Measurements from ENCODE around the gene IQCN.

The IQCN gene

DNA sequence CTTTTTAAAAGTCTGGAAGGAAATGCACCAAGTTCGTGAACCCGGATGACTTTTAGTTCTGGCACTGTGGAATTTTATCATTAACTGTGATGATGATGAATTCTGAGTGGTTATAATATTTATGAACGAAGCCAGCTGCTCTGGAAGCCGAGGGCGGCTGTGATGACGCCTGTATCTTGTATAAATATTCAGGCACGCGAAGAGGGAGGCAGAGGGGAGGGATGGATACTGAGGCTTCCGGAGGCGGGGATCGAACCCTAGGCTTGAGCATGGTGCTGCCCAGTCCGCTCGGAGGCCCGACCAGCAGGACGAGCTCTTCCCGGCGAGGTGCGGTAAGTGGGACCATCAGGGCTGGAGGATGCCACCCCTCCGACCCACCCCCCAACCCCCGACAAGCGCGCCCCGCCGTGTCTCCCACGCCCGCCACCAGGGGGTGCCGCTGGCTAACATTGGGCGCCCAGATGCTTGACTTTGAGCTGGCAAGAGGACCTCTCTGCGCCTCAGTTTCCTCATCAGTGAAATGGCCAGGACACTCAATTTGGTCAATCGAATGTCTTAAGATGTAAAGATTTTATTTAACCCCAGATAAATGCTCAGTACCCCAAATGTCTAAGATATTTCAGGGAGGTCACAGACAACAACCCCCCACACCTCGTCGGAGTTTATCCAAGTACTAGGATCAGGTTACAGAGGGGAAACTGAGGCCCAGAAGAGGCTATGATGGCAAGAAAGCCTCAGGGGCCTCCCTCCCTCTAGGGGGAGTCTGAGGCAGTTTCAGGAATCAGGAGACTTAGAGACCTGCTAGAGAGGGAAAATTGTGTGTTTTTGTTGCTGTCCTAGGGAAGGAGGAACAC is 65.9 kb downstream of the IQCN start:
- peak; percentile 80 for DNase-seq
